Activated CD4-positive, alpha-beta T cell treated with anti-CD3 and anti-CD28 coated beads, Interleukin-2, amount 50 U/mL, for 1 hour (primary cell): ENCODE measurements around the gene SBSN.
A peak's percentile ranks its signal among the peaks of the same experiment; 100 is the strongest.
"Not testable (repeated sequence)": the region's sequence is repeated elsewhere in the genome, so short reads cannot be mapped to it uniquely, and the experiment has no call there.

Source experiments
- DNase-seq: peaks from one replicate; pipeline ENCODE4 v3.0.0-alpha.2; 2020

SBSN gene

GRCh38 chr19:35500611-35501010 is 27.5 kb downstream of the SBSN start:
- no peak for DNase-seq

DNA sequence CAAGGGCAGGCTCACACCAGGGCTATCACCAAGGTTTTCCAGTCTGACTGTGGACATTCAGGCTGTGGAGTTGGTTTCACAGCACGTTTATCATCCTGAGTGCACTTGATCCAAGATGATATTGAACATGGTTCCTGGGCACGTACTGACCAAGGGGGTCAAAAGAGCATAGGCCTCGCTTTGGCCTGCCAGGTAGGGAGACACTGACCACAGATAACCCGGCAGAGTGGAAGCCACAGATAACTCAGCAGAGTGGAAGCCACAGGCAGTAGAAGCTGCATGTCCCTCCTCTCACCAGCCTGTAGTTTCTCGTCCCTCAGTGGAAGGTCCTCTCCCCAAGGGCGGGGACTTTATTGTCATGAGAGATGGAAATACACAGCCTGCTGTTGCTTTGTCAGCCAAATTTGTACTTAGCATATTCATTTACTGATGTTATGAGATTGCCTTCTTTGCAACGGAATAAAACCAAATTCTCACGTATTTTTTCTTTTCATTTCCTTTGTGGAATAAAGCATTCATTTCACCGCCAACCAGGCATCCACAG is 29.1 kb downstream of the SBSN start:
- DNase-seq: no peak

GRCh38 chr19:35498220-35498619 is 29.9 kb downstream of the SBSN start:
- DNase-seq: no peak

DNA sequence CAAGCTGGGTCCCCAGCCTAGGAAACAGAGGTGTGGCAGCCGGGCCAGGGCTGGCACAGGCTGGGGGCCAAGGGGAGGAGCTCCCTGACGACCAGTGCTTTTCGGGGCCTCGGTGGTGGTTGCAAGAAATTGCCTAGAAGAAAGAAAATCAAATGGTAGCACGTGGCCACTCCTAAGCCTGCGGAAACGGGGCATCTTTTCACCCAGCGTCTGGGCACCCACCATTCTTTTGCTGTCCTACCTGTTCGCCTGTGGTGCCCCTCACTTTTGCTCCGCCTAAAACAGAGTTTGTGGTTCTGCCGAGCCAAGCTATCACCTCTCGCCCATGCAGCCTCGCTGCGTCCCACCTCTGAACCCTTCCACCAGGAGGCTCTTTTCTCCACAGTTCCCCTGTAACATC is 30.7 kb downstream of the SBSN start:
- DNase-seq: no peak

DNA sequence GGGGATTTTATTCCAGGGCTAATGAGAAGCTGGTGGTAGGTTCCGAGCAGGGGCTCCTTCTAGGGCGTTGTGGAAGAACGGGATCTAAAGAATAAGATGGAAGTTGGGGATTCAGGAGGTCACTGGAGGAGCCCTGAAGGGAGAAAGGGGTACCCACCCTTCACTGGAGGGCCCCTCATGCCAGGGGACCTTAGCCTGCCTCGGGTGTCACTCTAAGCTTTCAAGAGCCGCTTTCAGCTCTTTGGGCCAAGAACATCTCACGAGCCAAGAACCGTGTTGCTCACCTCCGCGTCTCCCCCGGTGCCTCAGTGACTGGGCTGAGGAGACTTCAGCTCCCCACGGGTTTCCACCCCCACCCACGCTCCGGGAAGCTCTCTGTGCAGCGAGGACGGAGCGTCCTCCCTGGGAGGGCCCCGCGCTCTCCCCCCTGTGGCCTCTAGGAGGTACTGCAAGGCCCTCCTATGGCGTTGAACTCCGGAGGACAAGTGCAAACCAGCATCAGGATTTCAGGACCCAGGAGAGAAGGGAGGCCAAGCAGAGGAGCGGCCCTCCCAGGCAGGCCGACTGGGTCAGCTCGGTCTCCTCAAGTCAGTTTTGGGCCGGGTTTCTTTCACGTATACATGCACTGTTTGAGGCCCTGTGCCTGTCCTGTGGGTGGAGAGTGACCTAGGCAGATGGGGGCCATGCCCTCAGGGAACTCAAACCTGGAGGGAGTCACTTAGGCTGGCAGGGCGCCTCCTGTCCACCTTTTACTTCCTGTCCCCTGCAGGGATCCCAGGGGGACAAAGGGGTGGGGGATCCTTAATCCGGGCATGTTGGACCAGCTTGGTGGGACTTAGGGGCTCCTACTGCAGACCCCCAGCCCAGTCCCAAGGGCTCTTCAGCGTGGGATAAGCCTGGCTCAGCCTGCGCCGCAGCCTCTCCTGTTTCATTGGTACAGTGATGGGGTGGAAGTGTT is 32.7 kb downstream of the SBSN start:
- peak; percentile 56 for DNase-seq

DNA sequence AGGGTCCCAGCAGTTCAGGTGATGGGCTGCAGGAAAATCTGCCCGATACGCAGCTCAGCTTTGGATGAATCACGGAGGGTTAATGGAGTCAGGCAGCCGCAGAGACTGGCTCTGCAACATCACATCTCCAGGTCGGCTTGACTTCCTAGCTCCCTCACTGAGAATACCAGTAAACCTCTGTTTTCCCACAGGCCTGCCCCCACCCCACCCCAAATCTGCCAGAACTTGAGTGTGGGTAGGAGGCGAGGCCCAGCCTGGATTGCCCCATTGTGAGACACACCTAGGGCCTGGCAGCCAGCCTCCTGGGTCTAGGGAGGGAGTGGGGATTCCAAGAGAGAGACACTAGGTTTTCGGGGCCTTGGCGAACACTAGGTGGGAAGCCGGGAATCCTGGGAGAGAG is 34.1 kb downstream of the SBSN start:
- DNase-seq: no peak

GRCh38 chr19:35491836-35492360 is 36.2 kb downstream of the SBSN start:
- no peak for DNase-seq

DNA sequence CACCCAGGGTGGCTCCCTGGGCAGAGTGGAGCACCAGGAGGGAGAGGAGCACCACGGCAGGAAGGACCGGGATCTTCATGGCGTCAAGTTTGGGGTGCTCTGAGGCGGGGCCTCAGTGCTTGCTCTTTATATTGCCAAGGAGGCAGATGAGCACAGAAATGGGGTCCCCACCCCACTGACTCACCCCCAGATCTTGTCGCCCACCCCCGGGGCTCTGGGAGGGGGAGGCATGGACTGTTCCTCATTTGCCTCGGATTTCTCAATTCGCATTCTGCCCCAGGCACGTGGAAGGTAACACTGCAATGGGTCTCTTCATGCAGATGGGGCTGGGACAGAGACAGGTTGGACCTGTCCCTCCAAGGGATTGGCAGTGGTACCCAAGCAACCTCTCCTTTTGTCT is 37.7 kb downstream of the SBSN start, which contains the start of gene KRTDAP:
TSS of gene KRTDAP (minus strand) at position 101 of the 400 bp plus-strand sequence. CDS start at position 79, 22 bp downstream.
- no peak for DNase-seq

DNA sequence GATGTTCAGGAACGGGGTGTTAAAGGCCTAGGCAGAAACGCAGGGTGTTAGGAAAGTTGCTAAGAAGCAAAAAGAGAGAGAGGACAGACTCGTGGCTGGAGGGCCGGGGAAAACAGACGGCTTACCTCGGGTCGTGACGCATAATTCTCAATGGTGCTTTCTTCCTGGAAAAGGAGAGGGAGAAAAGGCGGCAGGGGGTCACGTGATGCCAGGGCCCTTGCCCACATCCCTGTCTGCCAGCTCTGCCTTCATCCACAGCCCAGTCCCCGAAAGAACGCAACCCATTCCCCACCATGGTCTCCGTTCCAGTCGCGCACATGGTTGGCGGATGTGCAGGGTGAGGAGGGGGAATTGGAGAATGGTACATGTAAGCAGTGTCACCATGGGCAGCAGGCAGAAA is 39.4 kb downstream of the SBSN start:
- DNase-seq: no peak

GRCh38 chr19:35487656-35488182 is 40.4 kb downstream of the SBSN start:
- DNase-seq: no peak

DNA sequence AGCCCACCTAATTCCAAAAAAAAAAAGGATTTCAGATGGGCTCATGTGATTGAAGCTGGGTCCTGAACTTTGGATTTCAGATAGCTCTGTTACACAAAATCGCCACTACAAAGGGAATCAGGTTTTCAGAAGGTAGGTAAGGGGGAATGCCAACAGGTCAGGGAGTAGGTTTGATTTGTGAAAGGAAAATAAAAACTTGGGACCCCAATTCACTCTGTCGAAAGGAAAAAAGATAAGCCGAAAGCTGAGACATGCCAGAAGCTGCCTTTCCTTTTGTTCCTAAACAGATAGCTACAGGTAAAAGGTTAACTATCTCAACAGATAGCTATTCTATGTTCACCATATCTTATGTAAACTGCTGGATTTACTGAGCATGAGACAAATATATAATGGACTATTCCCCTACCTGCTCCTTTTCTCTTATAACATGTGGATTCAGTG is 41.8 kb downstream of the SBSN start:
- DNase-seq: no peak

DNA sequence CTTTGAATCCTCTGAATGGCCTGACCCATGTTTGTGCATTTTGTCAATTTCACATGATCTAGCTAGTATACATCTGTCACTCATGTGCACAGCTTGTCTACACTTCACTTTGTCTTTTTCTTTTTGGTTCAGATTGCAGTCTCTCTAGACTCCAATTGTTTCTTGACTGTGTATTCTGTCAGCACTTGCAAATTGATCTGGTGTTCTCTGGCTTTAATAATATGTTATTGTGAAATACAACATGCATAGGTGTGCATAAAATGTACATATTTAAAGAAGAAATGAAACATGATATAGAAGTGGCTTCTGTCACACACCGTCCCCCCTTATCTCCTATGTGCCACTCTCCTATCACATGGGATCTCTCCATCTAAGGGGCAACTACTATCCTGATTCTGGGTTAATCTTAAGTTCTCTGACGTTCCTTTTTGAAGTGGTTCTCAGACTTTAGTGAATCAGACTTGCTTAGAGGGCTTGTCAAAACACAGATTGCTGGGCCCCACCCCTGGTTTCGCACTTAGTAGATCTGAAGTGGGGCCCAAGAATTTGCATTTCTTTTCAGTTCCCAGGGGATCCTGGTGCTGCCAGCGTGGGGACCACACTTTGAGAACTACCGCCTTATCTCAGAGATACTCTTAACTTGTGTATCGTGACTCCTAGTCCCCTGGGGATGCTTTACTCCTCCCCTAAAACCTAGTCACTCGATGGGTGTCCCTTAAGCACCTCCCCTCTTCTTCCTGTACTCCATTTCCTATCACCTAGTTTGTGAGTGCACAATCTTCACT is 43.7 kb downstream of the SBSN start:
- no peak for DNase-seq

DNA sequence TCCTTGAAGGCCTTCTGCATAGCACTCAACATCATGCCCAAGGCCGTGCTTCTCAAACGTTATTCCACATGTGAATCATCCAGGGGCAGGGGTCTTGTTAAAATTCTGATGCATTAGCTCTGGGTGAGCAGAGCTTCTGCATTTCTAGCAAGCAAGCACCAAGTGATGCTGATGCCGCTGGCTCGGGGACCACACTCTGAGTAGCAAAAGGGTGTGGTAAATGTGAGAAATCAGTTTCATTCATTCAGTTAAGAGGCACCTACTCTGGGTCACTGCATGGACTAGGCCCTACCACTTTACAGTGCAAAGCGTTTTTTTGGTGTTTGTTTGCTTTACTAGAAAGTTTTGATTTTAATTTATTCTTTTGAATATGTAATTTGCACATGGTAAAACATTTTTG is 45.0 kb downstream of the SBSN start:
- DNase-seq: no peak

DNA sequence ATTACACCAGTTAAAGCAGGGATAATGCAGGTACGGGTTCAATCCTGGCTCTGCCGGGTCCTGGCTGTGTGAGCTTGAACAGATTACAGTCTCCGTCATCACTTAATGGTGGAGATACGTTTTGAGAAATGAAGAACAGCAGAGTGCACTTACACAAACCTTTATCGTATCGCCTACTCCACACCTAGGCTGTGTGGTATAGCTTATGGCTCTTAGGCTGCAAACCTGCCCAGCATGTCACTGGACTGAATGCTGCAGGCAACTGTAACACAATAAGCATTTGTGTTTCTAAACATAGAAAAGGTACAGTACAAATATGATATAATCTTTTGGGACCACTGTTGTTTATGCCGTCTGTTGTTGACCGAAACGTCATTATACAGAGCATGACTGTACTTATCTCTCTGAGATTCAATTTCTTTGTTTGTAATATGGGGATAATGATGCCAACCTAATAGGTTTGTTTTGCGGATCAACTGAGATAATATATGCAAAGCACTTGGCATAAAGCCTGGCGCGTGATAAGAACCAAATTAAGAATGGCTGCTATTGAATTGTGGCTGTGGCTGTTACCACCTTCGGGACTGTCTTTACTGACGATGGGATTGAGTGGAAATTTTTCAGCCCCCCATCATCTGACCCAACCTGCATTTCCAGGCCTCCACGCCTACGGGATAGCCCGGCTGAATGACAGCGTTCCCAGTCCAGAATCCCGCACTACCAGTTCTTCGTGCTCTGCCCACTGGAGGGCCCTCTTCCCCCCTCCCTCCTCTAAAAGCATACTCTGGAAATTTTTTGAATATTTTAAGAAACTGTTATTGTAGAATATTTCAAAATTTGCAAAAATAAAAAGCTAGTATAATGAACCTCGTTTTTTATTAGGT is 49.1 kb downstream of the SBSN start:
- DNase-seq: no peak

- no peak for DNase-seq
Observed at GRCh38 chr19:35476149-35476548, 52.0 kb downstream of the SBSN start.

GRCh38 chr19:35474594-35474993 is 53.5 kb downstream of the SBSN start:
- DNase-seq: not testable (repeated sequence)

DNA sequence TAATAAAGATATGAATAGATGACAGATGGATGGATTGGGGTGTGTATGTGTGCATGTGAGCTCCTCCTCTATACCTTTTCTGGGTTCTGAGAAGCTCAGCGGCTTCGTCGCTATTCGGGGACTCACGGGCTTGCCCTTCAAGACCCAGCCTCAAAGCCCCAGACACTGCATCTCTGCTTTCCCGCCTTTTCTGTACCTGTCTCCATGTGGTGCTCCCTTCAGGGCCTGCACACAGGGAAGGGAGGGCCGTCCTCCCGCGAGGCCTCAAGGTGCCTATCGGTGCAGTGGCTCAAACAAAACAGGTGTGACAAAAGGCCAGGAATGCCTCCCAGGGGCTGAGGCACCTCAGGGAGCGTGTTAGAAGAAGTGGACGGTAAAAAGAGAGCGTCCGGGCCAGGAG is 54.0 kb downstream of the SBSN start:
- no peak for DNase-seq
